HFF-Myc (cell line): ENCODE measurements around the gene CXCR6.

Source experiments
- DNase-seq: peaks from one replicate; pipeline ENCODE4 v3.0.0-alpha.2; 2011; ENCODE audit warnings: low read depth; ENCODE audit errors: extremely low read depth
- H3K4me3 ChIP-seq: replicated peaks from 2 replicates; pipeline ENCODE4 v1.5.1; 2011; ENCODE audit warnings: low read depth, mild to moderate bottlenecking, control low read depth, low read length
- TF ChIP-seq, protein P1 (sequence below): IDR thresholded peaks from 2 replicates; pipeline ENCODE4 v1.5.1; 2012; ENCODE audit warnings: mild to moderate bottlenecking, low read depth, low read length, control low read depth; ENCODE audit errors: missing control alignments

Gene CXCR6

DNA sequence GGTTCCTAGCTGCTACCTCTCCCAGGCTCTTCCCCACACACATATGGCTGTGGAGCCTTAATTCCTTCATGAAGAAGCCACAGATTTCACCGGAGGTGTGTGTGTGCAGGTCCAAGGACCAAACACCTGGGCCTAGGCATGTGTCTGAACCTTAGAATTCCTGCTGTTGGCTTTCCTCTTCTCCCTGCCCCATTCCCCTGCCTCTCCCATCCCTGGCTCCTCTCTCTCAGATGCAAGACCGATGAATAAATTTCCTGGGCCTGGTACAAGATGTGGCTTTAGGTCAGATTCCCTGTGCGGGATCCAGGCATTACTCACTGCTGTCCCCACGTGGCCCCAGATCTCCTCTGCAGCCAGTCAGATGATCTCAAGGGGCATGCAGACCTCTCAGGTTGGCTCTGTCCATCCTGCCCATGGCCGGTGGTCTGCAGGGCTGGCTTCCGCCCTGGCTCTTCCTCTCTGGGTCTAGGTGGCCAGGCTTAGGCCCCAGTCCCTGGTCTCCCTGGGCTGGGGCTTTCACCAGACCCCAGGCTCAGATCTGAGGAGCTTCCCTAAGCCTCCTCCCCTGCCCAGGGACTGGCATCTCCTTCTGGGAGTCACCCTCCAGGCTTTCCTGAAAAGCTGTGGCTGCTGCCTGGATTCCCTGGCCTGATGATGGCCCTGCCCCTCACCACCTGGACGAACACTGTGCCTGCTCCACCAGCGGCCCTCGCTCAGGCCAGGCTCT is 36.4 kb upstream of the CXCR6 start:
- no peak overlapping the region for H3K4me3 ChIP-seq
- DNase-seq: no peak
- TF ChIP-seq, protein P1, sequence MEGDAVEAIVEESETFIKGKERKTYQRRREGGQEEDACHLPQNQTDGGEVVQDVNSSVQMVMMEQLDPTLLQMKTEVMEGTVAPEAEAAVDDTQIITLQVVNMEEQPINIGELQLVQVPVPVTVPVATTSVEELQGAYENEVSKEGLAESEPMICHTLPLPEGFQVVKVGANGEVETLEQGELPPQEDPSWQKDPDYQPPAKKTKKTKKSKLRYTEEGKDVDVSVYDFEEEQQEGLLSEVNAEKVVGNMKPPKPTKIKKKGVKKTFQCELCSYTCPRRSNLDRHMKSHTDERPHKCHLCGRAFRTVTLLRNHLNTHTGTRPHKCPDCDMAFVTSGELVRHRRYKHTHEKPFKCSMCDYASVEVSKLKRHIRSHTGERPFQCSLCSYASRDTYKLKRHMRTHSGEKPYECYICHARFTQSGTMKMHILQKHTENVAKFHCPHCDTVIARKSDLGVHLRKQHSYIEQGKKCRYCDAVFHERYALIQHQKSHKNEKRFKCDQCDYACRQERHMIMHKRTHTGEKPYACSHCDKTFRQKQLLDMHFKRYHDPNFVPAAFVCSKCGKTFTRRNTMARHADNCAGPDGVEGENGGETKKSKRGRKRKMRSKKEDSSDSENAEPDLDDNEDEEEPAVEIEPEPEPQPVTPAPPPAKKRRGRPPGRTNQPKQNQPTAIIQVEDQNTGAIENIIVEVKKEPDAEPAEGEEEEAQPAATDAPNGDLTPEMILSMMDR: peak; percentile 70

DNA sequence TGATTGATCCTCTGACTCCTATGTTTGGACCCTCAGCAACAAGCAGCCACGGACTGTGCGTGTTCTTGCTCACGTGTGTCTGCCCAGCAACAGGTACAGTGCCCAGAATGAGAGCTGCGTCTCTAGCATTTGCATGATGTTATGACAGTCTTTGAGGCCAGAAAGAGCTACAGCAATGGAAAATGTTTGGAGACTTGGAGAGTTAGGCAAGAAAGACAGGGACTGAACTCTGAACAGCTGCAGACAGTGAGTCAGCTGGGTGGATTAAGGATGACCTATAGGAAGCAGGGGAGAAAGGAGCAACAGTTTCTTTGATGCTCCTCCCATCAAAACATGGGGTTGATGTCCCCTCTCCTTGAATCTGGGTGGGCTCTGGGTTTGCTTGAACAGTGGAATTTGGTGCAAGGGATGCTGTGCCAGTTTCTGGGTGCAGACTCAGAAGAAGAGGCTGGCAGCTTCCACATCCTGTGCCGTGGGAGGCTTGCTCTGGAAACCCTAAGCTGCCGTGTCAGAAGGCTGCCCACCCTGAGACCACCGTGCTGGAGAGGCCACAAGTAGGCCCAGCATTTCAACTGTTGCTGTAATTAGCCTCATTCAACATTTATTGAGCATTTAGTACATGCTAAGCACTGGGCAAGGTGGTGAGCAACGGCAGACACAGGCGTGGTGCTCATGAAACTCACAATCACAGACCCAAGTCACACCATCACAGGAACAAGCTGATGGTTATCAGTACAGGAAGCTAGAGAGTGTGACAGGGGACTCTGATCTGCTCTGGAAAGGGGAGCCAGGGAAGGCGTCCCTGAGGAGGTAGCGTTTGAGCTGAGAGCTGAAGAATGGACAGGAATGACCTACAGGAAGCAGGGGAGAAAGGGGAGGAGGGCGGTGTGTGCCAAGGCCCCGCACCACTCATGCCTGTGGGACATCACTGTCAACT is 35.2 kb upstream of the CXCR6 start:
- no peak for DNase-seq
- no peak overlapping the region for H3K4me3 ChIP-seq

DNA sequence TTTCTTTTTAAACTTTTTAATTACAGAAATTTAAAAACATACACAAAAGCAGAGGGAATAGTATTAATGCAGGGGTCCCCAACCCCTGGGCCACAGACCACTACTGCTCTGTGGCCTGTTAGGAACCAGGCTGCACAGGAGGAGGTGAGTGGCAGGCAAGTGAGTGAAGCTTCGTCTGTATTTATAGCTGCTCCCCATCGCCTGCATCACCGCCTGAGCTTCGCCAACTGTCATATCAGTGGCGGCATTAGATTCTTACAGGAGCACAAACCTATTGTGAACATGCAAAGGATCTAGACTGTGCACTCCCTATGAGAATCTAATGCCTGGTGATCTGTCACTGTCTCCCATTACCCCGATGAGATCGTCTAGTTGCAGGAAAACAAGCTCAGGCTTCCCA is 34.5 kb upstream of the CXCR6 start:
- TF ChIP-seq, protein P1: no peak
- DNase-seq: no peak
- H3K4me3 ChIP-seq: no peak overlapping the region

More for the DNA sequence above, 35.2 kb upstream of the CXCR6 start:
- TF ChIP-seq, protein P1: no peak

DNA sequence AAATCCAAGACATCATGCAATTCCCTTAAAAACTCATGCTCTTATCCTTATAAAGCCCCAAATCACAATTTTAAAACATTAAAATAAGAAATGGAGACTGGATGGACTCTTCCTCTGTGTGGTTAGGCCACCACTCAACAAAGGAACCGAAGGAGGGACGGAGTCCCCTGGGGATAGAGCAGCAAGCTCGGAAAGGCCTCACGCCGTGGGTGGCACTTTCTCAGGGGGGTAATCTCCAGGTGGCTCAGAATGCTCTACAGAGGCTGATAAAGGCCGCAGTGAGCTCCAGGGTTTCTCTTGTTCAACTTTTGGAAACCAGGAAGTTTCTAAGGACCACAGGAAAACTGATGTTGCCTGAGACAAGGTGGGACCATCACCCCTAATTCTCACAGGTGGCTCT is 33.7 kb upstream of the CXCR6 start:
- no peak overlapping the region for H3K4me3 ChIP-seq
- DNase-seq: no peak
- TF ChIP-seq, protein P1: no peak

DNA sequence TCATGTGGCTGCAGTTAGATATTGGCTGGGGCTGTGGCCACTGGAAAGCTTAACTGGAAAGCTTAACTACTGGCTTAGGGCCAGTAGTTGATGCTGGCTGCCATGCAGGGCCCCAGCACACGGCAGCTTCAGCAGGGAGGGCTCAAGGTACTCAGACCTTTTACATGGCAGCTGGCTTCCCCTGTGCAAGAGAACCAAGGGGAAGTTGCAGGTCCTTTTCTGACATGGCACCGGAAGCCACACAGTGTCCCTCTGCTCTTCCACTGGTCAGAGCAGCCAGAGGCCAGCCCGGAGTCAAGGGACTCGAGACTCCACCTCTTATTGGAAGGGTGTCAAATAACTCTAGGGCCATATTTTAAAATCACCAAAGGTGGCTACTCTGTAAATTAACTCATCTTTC is 32.4 kb upstream of the CXCR6 start:
- no peak for DNase-seq
- H3K4me3 ChIP-seq: no peak overlapping the region
- TF ChIP-seq, protein P1: no peak

DNA sequence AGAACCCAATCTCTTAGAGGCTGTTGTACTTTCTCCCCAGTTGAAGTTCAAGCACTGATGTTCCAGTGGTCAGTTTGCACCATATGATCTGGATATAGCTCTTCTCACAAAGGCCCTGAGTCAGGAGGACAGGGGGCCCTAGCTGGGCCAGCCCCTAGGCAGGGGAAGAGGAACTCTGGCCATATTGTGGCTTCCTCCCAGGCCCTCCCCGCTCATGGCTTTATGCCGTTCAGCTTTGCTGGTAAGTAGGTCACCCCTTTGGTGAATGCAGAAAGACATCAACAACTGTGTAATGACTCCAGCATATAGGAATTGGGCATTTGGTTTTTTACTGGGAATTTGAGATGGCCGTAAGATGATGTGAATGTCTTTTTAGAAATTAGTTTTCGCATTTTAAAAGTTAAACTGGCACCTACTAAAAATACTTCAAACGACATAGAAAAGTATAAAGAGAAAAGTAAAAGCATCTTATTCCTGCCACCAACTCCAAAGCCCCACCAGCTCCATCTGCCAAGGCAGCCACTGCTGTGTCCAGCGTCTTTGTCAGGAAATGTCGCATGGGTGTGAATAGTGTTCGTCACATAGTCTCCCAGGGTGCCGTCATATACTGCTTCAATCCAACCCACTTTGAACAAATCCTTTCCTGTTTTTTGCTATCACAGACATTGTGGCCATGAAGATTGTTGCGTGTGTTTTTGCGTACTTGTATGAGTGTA is 31.6 kb upstream of the CXCR6 start:
- no peak for DNase-seq
- H3K4me3 ChIP-seq: no peak overlapping the region
- TF ChIP-seq, protein P1: no peak
